PC-9 (cell line): ENCODE measurements around the gene TVP23A. TPM values are rescaled to one million over a fixed set of nuclear protein-coding genes. Genes with fewer than 3 reads are reported as not detected.

Source experiments
- Bru-seq: library from RNA; stranded (reverse); fragments of 400-500 nt; gene quantifications from one replicate; lab custom pipeline; 2021; lab: Mats Ljungman, UMichigan
- BruChase-seq, 2 experiments: library from RNA; stranded (reverse); fragments of 400-500 nt; gene quantifications; one replicate each; lab custom pipeline; 2021; lab: Mats Ljungman, UMichigan
- BruUV-seq: library from RNA; stranded (reverse); fragments of 400-500 nt; replicated peaks from 2 replicates; lab custom pipeline; 2021; lab: Mats Ljungman, UMichigan
- CTCF ChIA-PET: fragments of 300-600 bp; sonication (Branson Sonifier 250); formaldehyde crosslinking; loops from one replicate; lab custom pipeline; 2022; ENCODE audit warnings: antibody characterized with exemption; lab: Charles Lee
- POLR2A ChIA-PET: fragments of 300-600 bp; sonication (Branson Sonifier 250); formaldehyde crosslinking; loops from one replicate; lab custom pipeline; 2022; ENCODE audit warnings: antibody characterized with exemption; ENCODE audit not compliant: unreplicated experiment; lab: Charles Lee
- DNase-seq, 2 experiments: peaks; one replicate each; pipeline versions ENCODE4 v3.0.0 to v3.0.0-alpha.2; 2015 to 2022; ENCODE audit warnings: mixed read lengths in 1 of 2
- H2AFZ ChIP-seq: fragments of 200-600 bp; sonication (generic); 2 replicates; pipeline ENCODE4 v1.8.1; 2017; ENCODE audit warnings: antibody characterized with exemption
- H3F3A ChIP-seq: fragments of 200-600 bp; sonication (generic); 2 replicates; pipeline ENCODE4 v1.8.1; 2017; ENCODE audit warnings: antibody characterized with exemption, mild to moderate bottlenecking, low read depth; ENCODE audit not compliant: insufficient read depth
- H3K27ac ChIP-seq: fragments of 200-600 bp; sonication (generic); 2 replicates; pipeline ENCODE4 v1.6.1; 2016; ENCODE audit warnings: mixed run types
- H3K27me3 ChIP-seq: fragments of 200-600 bp; sonication (generic); 2 replicates; pipeline ENCODE4 v1.6.1; 2016; ENCODE audit warnings: low read depth, mixed run types; ENCODE audit not compliant: insufficient read depth
- H3K36me3 ChIP-seq: fragments of 200-600 bp; sonication (generic); 2 replicates; pipeline ENCODE4 v1.6.1; 2016; ENCODE audit warnings: low read depth, mixed run types
- H3K4me1 ChIP-seq: fragments of 200-600 bp; sonication (generic); replicated peaks from 2 replicates; pipeline ENCODE4 v1.6.1; 2016; ENCODE audit warnings: mixed run types; ENCODE audit not compliant: insufficient read depth
- H3K4me2 ChIP-seq: fragments of 200-600 bp; sonication (generic); 2 replicates; pipeline ENCODE4 v1.6.1; 2017; ENCODE audit warnings: mixed run types
- H3K4me3 ChIP-seq: fragments of 200-600 bp; sonication (generic); 2 replicates; pipeline ENCODE4 v1.6.1; 2016; ENCODE audit warnings: mixed run types
- H3K79me2 ChIP-seq: fragments of 200-600 bp; sonication (generic); 2 replicates; pipeline ENCODE4 v1.6.1; 2017; ENCODE audit warnings: low read depth, mixed run types
- H3K9me2 ChIP-seq: fragments of 200-600 bp; sonication (generic); 2 replicates; pipeline ENCODE4 v1.8.1; 2017; ENCODE audit warnings: mild to moderate bottlenecking; ENCODE audit not compliant: insufficient read depth
- H3K9me3 ChIP-seq: fragments of 200-600 bp; sonication (generic); 2 replicates; pipeline ENCODE4 v1.8.1; 2016; ENCODE audit warnings: low read depth; ENCODE audit not compliant: insufficient read depth
- H4K20me1 ChIP-seq: fragments of 200-600 bp; sonication (generic); 2 replicates; pipeline ENCODE4 v1.8.1; 2017; ENCODE audit not compliant: insufficient read depth
- CTCF ChIP-seq: fragments of 200-600 bp; sonication (generic); conservative IDR thresholded peaks from 2 replicates; pipeline ENCODE4 v1.6.1; 2017; ENCODE audit warnings: mixed run types, antibody characterized with exemption, mild to moderate bottlenecking, moderate library complexity
- EZH2 ChIP-seq: fragments of 200-600 bp; sonication (generic); IDR thresholded peaks from 2 replicates; pipeline ENCODE4 v1.8.0; 2017; ENCODE audit warnings: antibody characterized with exemption, low read depth
- intact Hi-C: fragments of 100-400 bp; cut with micrococcal nuclease; formaldehyde crosslinking; loops from one replicate; pipeline ENCODE4 v1.10.0; 2022; ENCODE audit not compliant: unreplicated experiment
- long read RNA-seq: library from polyadenylated mRNA; stranded (forward); transcript quantifications from one replicate; pipeline ENCODE4 v2.0.0, GENCODE V29; 2022
- total RNA-seq: library from RNA; stranded (reverse); gene quantifications from 2 replicates; pipeline ENCODE4 v1.2.3, GENCODE V29; 2021

TVP23A gene
- not detected in 2 replicates for total RNA-seq
- percentile 2 among the genes with signal in this experiment for Bru-seq, nascent RNA
- BruChase-seq, experiment 1, labeled RNA remaining after a 2-hour chase: not detected
- percentile 3 among the genes with signal in this experiment for BruChase-seq, experiment 2, labeled RNA remaining after a 6-hour chase
- long read RNA-seq: 0 reads

GRCh38 chr16:10817963-10818941 lies at the start of gene TVP23A:
Gene TVP23A, minus strand, starts transcription at chr16:10818794. Its CDS starts 301 bp downstream, at chr16:10818493.
- Histone ChIP-seq H3K79me2 (no peaks in the 10 kb centered on the region), H3F3A (no peaks in the 10 kb centered on the region), H3K27ac (no peak within 1 kb of the TSS), H3K36me3 (no peaks in the 10 kb centered on the region), H2AFZ (no peak within 1 kb of the TSS), H3K9me2 (no peaks in the 10 kb centered on the region), H4K20me1 (no peaks in the 10 kb centered on the region), H3K4me2 (no peak within 1 kb of the TSS), H3K4me3 (no peak within 1 kb of the TSS), H3K4me1 (no peaks in the 10 kb centered on the region), H3K9me3 (no peaks in the 10 kb centered on the region), H3K27me3 (no peaks in the 10 kb centered on the region)
- ChIA-PET CTCF (no interaction called here), POLR2A (no interaction called here)
- BruUV-seq: no TSS peak
- TF ChIP-seq CTCF: no peak
- no peak for TF ChIP-seq EZH2
- intact Hi-C loops: no loop called here
- DNase-seq: no peak

- Histone ChIP-seq H2AFZ (no peak overlapping the region), H3K36me3 (no peaks in the 10 kb centered on the region), H4K20me1 (no peaks in the 10 kb centered on the region), H3K4me3 (no peak overlapping the region), H3K27ac (no peak overlapping the region), H3K4me2 (no peak overlapping the region), H3K9me3 (no peaks in the 10 kb centered on the region), H3K27me3 (no peaks in the 10 kb centered on the region), H3K4me1 (peaks cover 18% of the 10 kb centered on the region), H3F3A (peaks cover 10% of the 10 kb centered on the region; the same call in 1 of the 2 replicates), H3K79me2 (no peaks in the 10 kb centered on the region), H3K9me2 (no peaks in the 10 kb centered on the region)
- DNase-seq: no peak
- no TSS peak for BruUV-seq
- CTCF ChIA-PET: no interaction called here
- intact Hi-C loops: no loop called here
- POLR2A ChIA-PET: no interaction called here
- TF ChIP-seq CTCF: no peak
- TF ChIP-seq EZH2: no peak
These were observed 49.6 kb upstream of the TVP23A start for GRCh38 chr16:10868104-10868595.

GRCh38 chr16:10867199-10867598 lies 48.6 kb upstream of the TVP23A start:
- H3K4me1 ChIP-seq: peaks cover 23% of the 10 kb centered on the region
- ChIA-PET CTCF (no interaction called here), POLR2A (no interaction called here)
- no peak overlapping the region for H3K4me3 ChIP-seq
- no peak overlapping the region for H3K27ac ChIP-seq
- no peak for DNase-seq
- no peaks in the 10 kb centered on the region for H3K36me3 ChIP-seq
- H4K20me1 ChIP-seq: no peaks in the 10 kb centered on the region
- no peaks in the 10 kb centered on the region for H3K9me3 ChIP-seq
- no peaks in the 10 kb centered on the region for H3K27me3 ChIP-seq
- no peak for TF ChIP-seq EZH2
- BruUV-seq: no TSS peak
- intact Hi-C loops: no loop called here
- H3K9me2 ChIP-seq: no peaks in the 10 kb centered on the region
- no peak overlapping the region for H2AFZ ChIP-seq
- H3F3A ChIP-seq: peaks cover 14% of the 10 kb centered on the region; the same call in 1 of the 2 replicates
- no peak overlapping the region for H3K4me2 ChIP-seq
- no peaks in the 10 kb centered on the region for H3K79me2 ChIP-seq
